Kidney (tissue), 14 donors: ENCODE data around the gene RBM19. TPM values are rescaled to one million over a fixed set of nuclear protein-coding genes. Genes with fewer than 3 reads are reported as not detected.

Experiments used
- DNase-seq, 5 donors: peaks; one replicate each; pipeline ENCODE4 v3.0.0-alpha.2; 2013 to 2020
- FAIRE-seq: peaks from 2 replicates; lab custom pipeline; 2012; peaks lifted over from hg19 to GRCh38; lab: Jason Lieb, UNC
- H3K27ac ChIP-seq, 2 donors: one replicate each; pipeline ENCODE4 v1.7.0; 2013; ENCODE audit warnings: low read depth in 2 of 2, low read length in 2 of 2, inconsistent platforms in 1 of 2
- H3K27me3 ChIP-seq: one replicate; pipeline ENCODE4 v1.7.1; 2013; ENCODE audit warnings: low read length, inconsistent platforms; ENCODE audit not compliant: control insufficient read depth, insufficient read depth
- H3K36me3 ChIP-seq, 3 donors: one replicate each; pipeline versions ENCODE4 v1.7.0 to v1.7.1; 2013; ENCODE audit warnings: low read length in 3 of 3, control low read depth in 1 of 3, inconsistent platforms in 1 of 3; ENCODE audit not compliant: insufficient read depth in 3 of 3, control insufficient read depth in 2 of 3
- H3K4me1 ChIP-seq, 3 donors: one replicate each; pipeline versions ENCODE4 v1.7.0 to v1.7.1; 2013; ENCODE audit warnings: low read length in 3 of 3, inconsistent platforms in 1 of 3, low read depth in 1 of 3; ENCODE audit not compliant: control insufficient read depth in 2 of 3, insufficient read depth in 2 of 3
- H3K4me3 ChIP-seq, 3 donors: one replicate each; pipeline versions ENCODE4 v1.7.0 to v1.8.1; 2013; ENCODE audit warnings: low read length in 3 of 3, control low read depth in 1 of 3, inconsistent platforms in 1 of 3
- H3K9ac ChIP-seq, 3 donors: one replicate each; pipeline versions ENCODE4 v1.7.0 to v1.7.1; 2013; ENCODE audit warnings: low read length in 3 of 3, control low read depth in 1 of 3, inconsistent platforms in 1 of 3
- H3K9me3 ChIP-seq, 3 donors: one replicate each; pipeline versions ENCODE4 v1.7.0 to v1.7.1; 2013; ENCODE audit warnings: low read length in 3 of 3, control low read depth in 1 of 3, inconsistent platforms in 1 of 3; ENCODE audit not compliant: control insufficient read depth in 2 of 3, insufficient read depth in 1 of 3
- CTCF ChIP-seq: IDR thresholded peaks from 3 replicates; pipeline ENCODE4 v1.5.1; 2012; ENCODE audit warnings: mild to moderate bottlenecking, moderate library complexity, borderline replicate concordance; ENCODE audit not compliant: insufficient read depth; ENCODE audit errors: extremely low read depth
- intact Hi-C: fragments of 100-400 bp; cut with DNase I; formaldehyde crosslinking; loops from one replicate; pipeline ENCODE4 v1.11.1; 2022
- polyA plus RNA-seq: library from polyadenylated mRNA; stranded (reverse); fragments of 350-450 nt; fragmentation: Illumina TruSeq; extraction: RNeasy Lipid Tissue Mini Kit (QIAGEN cat#74804); gene quantifications from one replicate; pipeline ENCODE4 v1.2.3, GENCODE V29; 2014; ENCODE audit warnings: low read depth, low replicate concordance; ENCODE audit not compliant: insufficient read depth
- total RNA-seq: library from RNA; stranded (reverse); fragmentation: NEBNext Ultra II Directional; extraction: Animal tissue kit (Norgen Biotek cat#: 25700); gene quantifications from one replicate; pipeline ENCODE4 v1.2.1, GENCODE V29; 2021
- donor health status: control.
- donor health status: control.
- donor health status: control.
- donor health status: control.
- donor health status: control.
- donor health status: DM: yes; HTN: yes; CAD: no.
- donor health status: Normal renal cell carcinoma (clear cell type).

The RBM19 gene
- total and polyA plus RNA-seq, 2 donors from 2014 or later = 12.3 to 34.7 TPM

GRCh38 chr12:113907446-113908180, 58.5 kb downstream of the RBM19 start:
- FAIRE-seq (no peak), DNase-seq (no peak)
- Histone ChIP-seq H3K4me1 (no peaks in the 10 kb centered on the region), H3K27me3 (no peaks in the 10 kb centered on the region), H3K4me3 (no peak overlapping the region), H3K36me3 (peaks cover 0 to 5% (median 4%) of the 10 kb centered on the region in 3 donors), H3K9ac (no peak overlapping the region), H3K9me3 (no peaks in the 10 kb centered on the region), H3K27ac (no peak overlapping the region)
- intact Hi-C loops = no loop called here
- TF ChIP-seq CTCF = no peak

GRCh38 chr12:113906411-113907200, 59.5 kb downstream of the RBM19 start:
- peaks cover 0 to 4% (median 3%) of the 10 kb centered on the region in 3 donors for H3K36me3 ChIP-seq
- H3K9me3 ChIP-seq = no peaks in the 10 kb centered on the region
- no peak for DNase-seq
- no peaks in the 10 kb centered on the region for H3K27me3 ChIP-seq
- no peak for TF ChIP-seq CTCF
- no peak overlapping the region for H3K27ac ChIP-seq
- intact Hi-C loops = no loop called here
- H3K4me3 ChIP-seq = no peak overlapping the region
- no peak for FAIRE-seq
- no peak overlapping the region for H3K9ac ChIP-seq
- no peaks in the 10 kb centered on the region for H3K4me1 ChIP-seq

GRCh38 chr12:113905829-113906228, 60.3 kb downstream of the RBM19 start:
- H3K4me1 ChIP-seq = no peaks in the 10 kb centered on the region
- no peaks in the 10 kb centered on the region for H3K27me3 ChIP-seq
- H3K27ac ChIP-seq = no peak overlapping the region
- no peak for TF ChIP-seq CTCF
- intact Hi-C loops = no loop called here
- peaks cover 0 to 3% (median 0%) of the 10 kb centered on the region in 3 donors for H3K36me3 ChIP-seq
- no peak for FAIRE-seq
- no peak for DNase-seq
- no peak overlapping the region for H3K9ac ChIP-seq
- H3K4me3 ChIP-seq = no peak overlapping the region
- H3K9me3 ChIP-seq = no peaks in the 10 kb centered on the region
